H9 (cell line): ENCODE measurements around the gene ERVH48-1. TPM values are rescaled to one million over a fixed set of nuclear protein-coding genes. Genes with fewer than 3 reads are reported as not detected.

Experiments
- DNase-seq: peaks from one replicate; pipeline ENCODE4 v3.0.0-alpha.2; 2017
- H2AFZ ChIP-seq: one replicate; pipeline ENCODE4 v1.6.1; 2013; ENCODE audit warnings: mild to moderate bottlenecking, low read length, control low read depth, moderate library complexity
- H2AK5ac ChIP-seq: 2 replicates; pipeline ENCODE4 v1.6.1; 2013; ENCODE audit warnings: low read length, control low read depth, mixed read lengths; ENCODE audit not compliant: insufficient read length
- H2BK120ac ChIP-seq: one replicate; pipeline ENCODE4 v1.6.1; 2013; ENCODE audit warnings: low read depth, mild to moderate bottlenecking, low read length, control low read depth, inconsistent platforms; ENCODE audit not compliant: poor library complexity, severe bottlenecking
- H2BK12ac ChIP-seq: 2 replicates; pipeline ENCODE4 v1.6.1; 2013; ENCODE audit warnings: low read length, control low read depth, mixed read lengths, low read depth; ENCODE audit not compliant: insufficient read length
- H2BK15ac ChIP-seq: 2 replicates; pipeline ENCODE4 v1.6.1; 2013; ENCODE audit warnings: low read depth, low read length, control low read depth
- H2BK20ac ChIP-seq: one replicate; pipeline ENCODE4 v1.6.1; 2013; ENCODE audit warnings: low read depth, mild to moderate bottlenecking, low read length, control low read depth, inconsistent platforms; ENCODE audit not compliant: poor library complexity, severe bottlenecking
- H2BK5ac ChIP-seq: 2 replicates; pipeline ENCODE4 v1.6.1; 2013; ENCODE audit warnings: low read length, control low read depth, mixed read lengths; ENCODE audit not compliant: insufficient read length
- H3K14ac ChIP-seq: 2 replicates; pipeline ENCODE4 v1.6.1; 2013; ENCODE audit warnings: low read length, control low read depth; ENCODE audit not compliant: insufficient read depth
- H3K18ac ChIP-seq: 2 replicates; pipeline ENCODE4 v1.6.1; 2013; ENCODE audit warnings: low read depth, mild to moderate bottlenecking, mixed read lengths, low read length, control low read depth; ENCODE audit not compliant: insufficient read length
- H3K23ac ChIP-seq: 2 replicates; pipeline ENCODE4 v1.6.1; 2013; ENCODE audit warnings: low read length, control low read depth, mixed read lengths, low read depth; ENCODE audit not compliant: insufficient read length
- H3K23me2 ChIP-seq: 2 replicates; pipeline ENCODE4 v1.6.1; 2013; ENCODE audit warnings: low read depth, mild to moderate bottlenecking, mixed read lengths, low read length, control low read depth; ENCODE audit not compliant: insufficient read length, poor library complexity, severe bottlenecking
- H3K27ac ChIP-seq: 2 replicates; pipeline ENCODE4 v1.5.1; 2013; ENCODE audit warnings: low read length, control low read depth, mixed read lengths, low read depth; ENCODE audit not compliant: insufficient read length
- H3K27me3 ChIP-seq: 2 replicates; pipeline ENCODE4 v1.6.1; 2013; ENCODE audit warnings: low read length, control low read depth, inconsistent platforms; ENCODE audit not compliant: insufficient read depth
- H3K4ac ChIP-seq: 2 replicates; pipeline ENCODE4 v1.6.1; 2013; ENCODE audit warnings: low read depth, mild to moderate bottlenecking, control low read depth, inconsistent platforms, low read length, moderate library complexity
- H3K4me1 ChIP-seq: 2 replicates; pipeline ENCODE4 v1.6.1; 2013; ENCODE audit warnings: low read length, control low read depth, inconsistent platforms; ENCODE audit not compliant: insufficient read depth
- H3K4me2 ChIP-seq: 2 replicates; pipeline ENCODE4 v1.6.1; 2013; ENCODE audit warnings: low read length, control low read depth, mixed read lengths; ENCODE audit not compliant: insufficient read length, insufficient read depth
- H3K56ac ChIP-seq: 2 replicates; pipeline ENCODE4 v1.6.1; 2013; ENCODE audit warnings: low read depth, mild to moderate bottlenecking, mixed read lengths, low read length, control low read depth; ENCODE audit not compliant: insufficient read length
- H3K79me1 ChIP-seq: 2 replicates; pipeline ENCODE4 v1.6.1; 2013; ENCODE audit warnings: low read depth, mild to moderate bottlenecking, moderate library complexity, low read length, control low read depth, inconsistent platforms; ENCODE audit not compliant: insufficient read depth, poor library complexity, severe bottlenecking
- H3K79me2 ChIP-seq: 2 replicates; pipeline ENCODE4 v1.6.1; 2013; ENCODE audit warnings: low read length, control low read depth, inconsistent platforms; ENCODE audit not compliant: insufficient read depth
- H3K9ac ChIP-seq: 2 replicates; pipeline ENCODE4 v1.6.1; 2013; ENCODE audit warnings: low read length, control low read depth, mixed read lengths; ENCODE audit not compliant: insufficient read length; ENCODE audit errors: extremely low read depth
- H3K9me3 ChIP-seq: one replicate; pipeline ENCODE4 v1.6.1; 2013; ENCODE audit warnings: low read depth, low read length, inconsistent platforms; ENCODE audit not compliant: control insufficient read depth
- H3T11ph ChIP-seq: one replicate; pipeline ENCODE4 v1.6.1; 2013; ENCODE audit warnings: mild to moderate bottlenecking, low read length, control low read depth, inconsistent platforms
- H4K20me1 ChIP-seq: one replicate; pipeline ENCODE4 v1.6.1; 2013; ENCODE audit not compliant: control insufficient read depth, insufficient read length, insufficient read depth
- H4K5ac ChIP-seq: 2 replicates; pipeline ENCODE4 v1.6.1; 2013; ENCODE audit warnings: low read depth, mild to moderate bottlenecking, mixed read lengths, low read length, control low read depth; ENCODE audit not compliant: insufficient read length
- H4K8ac ChIP-seq: replicated peaks from 2 replicates; pipeline ENCODE4 v1.6.1; 2013; ENCODE audit warnings: low read length, control low read depth, mixed read lengths, low read depth; ENCODE audit not compliant: insufficient read length
- H4K91ac ChIP-seq: 2 replicates; pipeline ENCODE4 v1.6.1; 2013; ENCODE audit warnings: low read depth, mild to moderate bottlenecking, moderate library complexity, mixed read lengths, low read length, control low read depth; ENCODE audit not compliant: insufficient read length
- H3K27ac Mint-ChIP-seq, 3 experiments: 2 replicates in 2 of 3; 3 replicates in 1 of 3; pipeline ENCODE4 v1.8.0; 2020 to 2021; ENCODE audit warnings: mixed read lengths in 3 of 3, mild to moderate bottlenecking in 1 of 3, moderate library complexity in 1 of 3
- H3K27me3 Mint-ChIP-seq: 2 replicates; pipeline ENCODE4 v1.8.0; 2021; ENCODE audit warnings: low read depth, mild to moderate bottlenecking, moderate library complexity, mixed read lengths
- H3K36me3 Mint-ChIP-seq, 3 experiments: 2 replicates in 2 of 3; 3 replicates in 1 of 3; pipeline ENCODE4 v1.8.0; 2020 to 2021; ENCODE audit warnings: low read depth in 3 of 3, mixed read lengths in 3 of 3; ENCODE audit not compliant: insufficient read depth in 1 of 3
- H3K4me1 Mint-ChIP-seq, 2 experiments: 2 replicates each; pipeline ENCODE4 v1.8.0; 2020; ENCODE audit warnings: mixed read lengths in 2 of 2
- H3K4me3 Mint-ChIP-seq, 2 experiments: 2 replicates in 1 of 2; 3 replicates in 1 of 2; pipeline ENCODE4 v1.8.0; 2020 to 2021; ENCODE audit warnings: mild to moderate bottlenecking in 2 of 2, mixed read lengths in 2 of 2, moderate library complexity in 1 of 2
- H3K9me3 Mint-ChIP-seq, 2 experiments: 2 replicates in 1 of 2; 3 replicates in 1 of 2; pipeline ENCODE4 v1.8.0; 2020; ENCODE audit warnings: mild to moderate bottlenecking in 2 of 2, mixed read lengths in 2 of 2, moderate library complexity in 1 of 2
- CTCF ChIP-seq: fragments of 200-600 bp; sonication (generic); conservative IDR thresholded peaks from 3 replicates; pipeline ENCODE4 v1.8.0; 2021; ENCODE audit warnings: antibody characterized with exemption, mild to moderate bottlenecking
- WGBS: extraction: QIAGEN DNeasy Blood & Tissue Kit; methylation state at CpG from one replicate; pipeline ENCODE4 v1.1.7; 2013; ENCODE audit warnings: missing lambda C conversion rate, low lambda C conversion rate, mixed read lengths; ENCODE audit not compliant: insufficient read length; ENCODE audit errors: extremely low coverage; 5-methylcytosine and 5-hydroxymethylcytosine counted together
- total RNA-seq: library from RNA; stranded (reverse); gene quantifications from 2 replicates; pipeline ENCODE4 v1.2.1, GENCODE V29; 2021

The ERVH48-1 gene
- total RNA-seq, 1 experiment from 2014 or later: 234 TPM

DNA sequence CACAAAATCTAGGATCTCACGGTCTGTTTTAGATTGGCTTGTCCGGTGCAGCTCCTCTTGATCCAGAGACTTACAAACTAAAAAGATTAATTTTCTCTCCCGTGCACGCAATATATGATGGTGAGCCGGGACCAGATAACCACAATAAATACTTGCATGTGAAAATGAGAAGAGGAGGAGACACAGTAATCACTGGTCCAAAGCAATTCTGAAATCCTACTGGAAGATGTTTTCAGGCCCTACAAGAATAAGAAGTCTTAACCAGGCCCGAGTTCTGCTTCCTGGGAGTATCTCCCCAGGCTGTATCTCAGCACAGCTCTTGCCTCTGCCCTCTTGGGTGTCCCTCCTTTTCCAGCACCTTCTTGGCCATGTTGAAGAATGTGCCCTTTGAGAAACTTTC lies 45.1 kb downstream of the ERVH48-1 start:
- H3K4ac ChIP-seq: no peak overlapping the region
- H3K23me2 ChIP-seq: peaks cover 11% of the 10 kb centered on the region
- H3K18ac ChIP-seq: no peak overlapping the region
- Mint-ChIP-seq H3K27ac (peak overlapping the region; percentile 91 to 99 (median 98); a peak in 6 of 7 replicates), H3K36me3 (peaks cover 11 to 33% (median 16%) of the 10 kb centered on the region in 3 experiments; a peak in 6 of 7 replicates), H3K27me3 (no peaks in the 10 kb centered on the region; the same call in 1 of the 2 replicates), H3K4me1 (peaks cover 15 to 18% of the 10 kb centered on the region in 2 experiments), H3K9me3 (peaks cover 0 to 4% of the 10 kb centered on the region in 2 experiments; a peak in 1 of 5 replicates), H3K4me3 (peak overlapping the region; percentile 93 to 98)
- H2BK15ac ChIP-seq: no peak overlapping the region
- TF ChIP-seq CTCF: no peak
- peaks cover 4% of the 10 kb centered on the region; the same call in 1 of the 2 replicates for H3K79me2 ChIP-seq
- no peak overlapping the region for H2AK5ac ChIP-seq
- no peaks in the 10 kb centered on the region for H3K79me1 ChIP-seq
- H3K23ac ChIP-seq: no peak overlapping the region
- no peak overlapping the region for H3K27ac ChIP-seq
- no CpG with 5 or more reads among the region's 6 CpGs for WGBS
- no peak overlapping the region for H2BK20ac ChIP-seq
- H2BK12ac ChIP-seq: no peak overlapping the region
- no peaks in the 10 kb centered on the region for H3K4me1 ChIP-seq
- no peak overlapping the region for H2AFZ ChIP-seq
- H3K27me3 ChIP-seq: no peaks in the 10 kb centered on the region
- H3K9ac ChIP-seq: peak overlapping the region; percentile 88
- no peak overlapping the region for H3K14ac ChIP-seq
- no peak overlapping the region for H4K5ac ChIP-seq
- H4K8ac ChIP-seq: no peak overlapping the region
- H3K9me3 ChIP-seq: no peaks in the 10 kb centered on the region
- no peaks in the 10 kb centered on the region for H4K20me1 ChIP-seq
- DNase-seq: no peak
- H3T11ph ChIP-seq: no peak overlapping the region
- H3K56ac ChIP-seq: no peak overlapping the region
- H4K91ac ChIP-seq: no peak overlapping the region
- H2BK120ac ChIP-seq: no peak overlapping the region
- no peak overlapping the region for H2BK5ac ChIP-seq
- H3K4me2 ChIP-seq: peak overlapping the region; percentile 65
